Mammary microvascular endothelial cell (primary cell): ENCODE measurements around the gene ACKR3. TPM values are rescaled to one million over a fixed set of nuclear protein-coding genes. Genes with fewer than 3 reads are reported as not detected.

ENCODE experiments used
- total RNA-seq: library from RNA; depleted of rRNA; stranded (reverse); fragments of >200 nt; gene quantifications from 2 replicates; pipeline ENCODE4 v1.2.3, GENCODE V29; 2015

The ACKR3 gene
- 0.93 and 2.4 TPM in 2 replicates for total RNA-seq

DNA sequence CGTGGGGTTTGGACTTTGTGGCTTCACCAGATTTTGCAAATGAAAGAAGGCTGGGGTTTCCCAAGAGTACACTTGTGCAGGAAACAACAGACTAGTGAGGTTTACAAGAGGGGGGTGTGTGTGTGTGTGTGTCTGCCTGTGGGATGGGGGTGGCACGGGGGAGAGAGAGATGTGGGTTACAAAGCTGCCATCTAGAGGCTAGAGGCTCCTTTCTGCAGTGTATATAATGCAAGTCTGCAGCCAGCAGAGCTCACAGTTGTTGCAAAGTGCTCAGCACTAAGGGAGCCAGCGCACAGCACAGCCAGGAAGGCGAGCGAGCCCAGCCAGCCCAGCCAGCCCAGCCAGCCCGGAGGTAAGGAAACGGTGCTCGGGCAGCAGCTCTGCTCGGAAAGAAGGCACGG is at the start of gene ACKR3:
TSS of gene ACKR3 (plus strand) at position 253 of the 401 bp plus-strand sequence. CDS start 10,641 bp downstream, outside the sequence.

